Caco-2 (cell line): ENCODE measurements around the gene SLC39A11. TPM values are rescaled to one million over a fixed set of nuclear protein-coding genes. Genes with fewer than 3 reads are reported as not detected.

ENCODE experiments used
- BruUV-seq: library from RNA; stranded (reverse); fragments of 400-500 nt; replicated peaks from 2 replicates; lab custom pipeline; 2021; lab: Mats Ljungman, UMichigan
- CTCF ChIA-PET: fragments of 300-600 bp; sonication (Branson Sonifier 250); formaldehyde crosslinking; loops from one replicate; lab custom pipeline; 2022; ENCODE audit warnings: antibody characterized with exemption; lab: Charles Lee
- POLR2A ChIA-PET: fragments of 300-600 bp; sonication (Branson Sonifier 250); formaldehyde crosslinking; loops from one replicate; lab custom pipeline; 2022; ENCODE audit warnings: antibody characterized with exemption; lab: Charles Lee
- DNase-seq, 2 experiments: peaks; one replicate each; pipeline versions ENCODE4 v3.0.0 to v3.0.0-alpha.2; 2020 to 2022
- H3K27me3 ChIP-seq: replicated peaks from 2 replicates; pipeline ENCODE4 v1.6.0; 2011; ENCODE audit warnings: low read length; ENCODE audit not compliant: control insufficient read depth, insufficient read depth
- H3K36me3 ChIP-seq: 2 replicates; pipeline ENCODE4 v1.5.1; 2011; ENCODE audit warnings: low read length; ENCODE audit not compliant: control insufficient read depth, insufficient read depth
- H3K4me1 ChIP-seq: fragments of 250-450 bp; sonication (Bioruptor Pico); 2 replicates; pipeline ENCODE4 v1.5.1; 2020; ENCODE audit warnings: mild to moderate bottlenecking
- H3K4me3 ChIP-seq: 2 replicates; pipeline ENCODE4 v1.5.1; 2011; ENCODE audit warnings: low read depth, mild to moderate bottlenecking, control low read depth, low read length
- H3K9me3 ChIP-seq: fragments of 250-450 bp; sonication (Bioruptor Pico); 2 replicates; pipeline ENCODE4 v1.5.1; 2020; ENCODE audit warnings: mild to moderate bottlenecking, moderate library complexity
- H3K27ac Mint-ChIP-seq: one replicate; pipeline ENCODE4 v1.8.0; 2022; ENCODE audit warnings: mixed read lengths; ENCODE audit not compliant: unreplicated experiment
- H3K27me3 Mint-ChIP-seq: one replicate; pipeline ENCODE4 v1.8.0; 2022; ENCODE audit warnings: mixed read lengths; ENCODE audit not compliant: insufficient read depth, unreplicated experiment
- H3K36me3 Mint-ChIP-seq: one replicate; pipeline ENCODE4 v1.8.0; 2022; ENCODE audit warnings: mild to moderate bottlenecking, mixed read lengths; ENCODE audit not compliant: insufficient read depth, unreplicated experiment
- H3K4me1 Mint-ChIP-seq: one replicate; pipeline ENCODE4 v1.8.0; 2022; ENCODE audit warnings: low read depth, mixed read lengths; ENCODE audit not compliant: unreplicated experiment
- H3K4me3 Mint-ChIP-seq: one replicate; pipeline ENCODE4 v1.8.0; 2022; ENCODE audit warnings: mild to moderate bottlenecking, moderate library complexity, mixed read lengths; ENCODE audit not compliant: unreplicated experiment
- H3K9me3 Mint-ChIP-seq: one replicate; pipeline ENCODE4 v1.8.0; 2022; ENCODE audit warnings: mixed read lengths; ENCODE audit not compliant: unreplicated experiment
- intact Hi-C: fragments of 100-400 bp; cut with micrococcal nuclease; formaldehyde crosslinking; loops from one replicate; pipeline ENCODE4 v1.10.0; 2022; ENCODE audit not compliant: unreplicated experiment
- total RNA-seq: library from RNA; stranded (reverse); gene quantifications from 2 replicates; pipeline ENCODE4 v1.2.3, GENCODE V29; 2022
- TF ChIP-seq, protein P1 (sequence below), 2 experiments: fragments of 200-600 bp in 1 of 2; IDR thresholded peaks; 1 replicate in 1 of 2; 2 replicates in 1 of 2; pipeline versions ENCODE4 v1.5.1 to v1.8.0; 2011 to 2022; ENCODE audit warnings: antibody characterized with exemption in 1 of 2, control low read depth in 1 of 2, inconsistent platforms in 1 of 2, low read depth in 1 of 2, low read length in 1 of 2, mild to moderate bottlenecking in 1 of 2, moderate library complexity in 1 of 2; ENCODE audit not compliant: insufficient read depth in 1 of 2, severe bottlenecking in 1 of 2, unreplicated experiment in 1 of 2

SLC39A11 gene
- total RNA-seq, 1 experiment from 2014 or later = 26.4 TPM

DNA sequence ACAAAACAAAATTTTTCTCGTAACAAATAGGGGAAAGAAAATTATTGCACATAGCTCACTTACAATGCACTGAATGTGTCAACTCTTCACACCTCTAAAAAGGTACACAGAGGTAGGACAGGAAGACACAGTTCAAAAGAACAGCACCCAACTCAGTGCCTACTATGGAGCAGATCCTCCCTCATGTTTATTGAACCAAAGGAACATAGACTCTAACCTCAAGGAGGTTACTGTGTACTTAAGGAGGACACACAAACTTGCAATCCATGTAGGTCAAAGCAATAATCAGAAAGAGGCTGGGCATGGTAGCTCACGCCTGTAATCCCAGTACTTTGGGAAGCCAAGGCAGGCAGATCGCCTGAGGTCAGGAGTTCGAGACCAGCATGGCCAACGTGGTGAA is 50.3 kb downstream of the SLC39A11 start:
- Mint-ChIP-seq H3K9me3 (no peaks in the 10 kb centered on the region), H3K36me3 (no peaks in the 10 kb centered on the region), H3K27me3 (no peaks in the 10 kb centered on the region), H3K4me1 (no peaks in the 10 kb centered on the region), H3K27ac (no peak overlapping the region), H3K4me3 (no peak overlapping the region)
- no peaks in the 10 kb centered on the region for H3K27me3 ChIP-seq
- TF ChIP-seq, protein P1, sequence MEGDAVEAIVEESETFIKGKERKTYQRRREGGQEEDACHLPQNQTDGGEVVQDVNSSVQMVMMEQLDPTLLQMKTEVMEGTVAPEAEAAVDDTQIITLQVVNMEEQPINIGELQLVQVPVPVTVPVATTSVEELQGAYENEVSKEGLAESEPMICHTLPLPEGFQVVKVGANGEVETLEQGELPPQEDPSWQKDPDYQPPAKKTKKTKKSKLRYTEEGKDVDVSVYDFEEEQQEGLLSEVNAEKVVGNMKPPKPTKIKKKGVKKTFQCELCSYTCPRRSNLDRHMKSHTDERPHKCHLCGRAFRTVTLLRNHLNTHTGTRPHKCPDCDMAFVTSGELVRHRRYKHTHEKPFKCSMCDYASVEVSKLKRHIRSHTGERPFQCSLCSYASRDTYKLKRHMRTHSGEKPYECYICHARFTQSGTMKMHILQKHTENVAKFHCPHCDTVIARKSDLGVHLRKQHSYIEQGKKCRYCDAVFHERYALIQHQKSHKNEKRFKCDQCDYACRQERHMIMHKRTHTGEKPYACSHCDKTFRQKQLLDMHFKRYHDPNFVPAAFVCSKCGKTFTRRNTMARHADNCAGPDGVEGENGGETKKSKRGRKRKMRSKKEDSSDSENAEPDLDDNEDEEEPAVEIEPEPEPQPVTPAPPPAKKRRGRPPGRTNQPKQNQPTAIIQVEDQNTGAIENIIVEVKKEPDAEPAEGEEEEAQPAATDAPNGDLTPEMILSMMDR (IDR thresholded peaks at IDR 0.05; ENCODE audit: insufficient read depth in 1 of 2, low read depth in 1 of 2, low read length in 1 of 2, severe bottlenecking in 1 of 2, unreplicated experiment in 1 of 2) = no peak
- intact Hi-C loops = no loop called here
- ChIA-PET POLR2A (no interaction called here), CTCF (interaction anchor here (0.7 kb wide), 1 partner anchor 310 kb away, joined by 4 read pairs; no protein-coding TSS in a partner anchor)
- no peak overlapping the region for H3K4me3 ChIP-seq
- no TSS peak for BruUV-seq
- H3K4me1 ChIP-seq = no peaks in the 10 kb centered on the region
- H3K9me3 ChIP-seq = no peaks in the 10 kb centered on the region
- no peaks in the 10 kb centered on the region for H3K36me3 ChIP-seq
- DNase-seq = no peak

DNA sequence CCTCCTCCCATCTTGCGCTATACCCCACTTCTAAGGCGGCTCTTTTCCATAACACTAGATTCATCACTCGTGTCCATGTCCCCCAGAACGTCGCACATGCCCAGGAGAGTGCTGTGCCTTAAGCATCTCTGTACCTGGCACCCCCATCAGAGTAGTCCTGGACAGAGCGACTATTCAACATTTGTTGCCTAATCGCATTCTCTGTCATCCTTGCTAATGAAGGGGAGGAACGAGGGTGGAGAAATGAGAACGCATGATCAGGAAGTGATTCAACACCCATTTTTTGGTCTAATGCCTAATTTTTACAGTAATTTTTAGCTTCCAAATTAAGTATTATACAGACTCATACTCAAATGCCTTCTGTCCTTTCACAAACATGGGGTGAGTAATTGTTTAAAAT is 53.2 kb downstream of the SLC39A11 start:
- no peaks in the 10 kb centered on the region for H3K9me3 Mint-ChIP-seq
- ChIA-PET CTCF (no interaction called here), POLR2A (no interaction called here)
- H3K27ac Mint-ChIP-seq = no peak overlapping the region
- no peaks in the 10 kb centered on the region for H3K27me3 Mint-ChIP-seq
- H3K9me3 ChIP-seq = no peaks in the 10 kb centered on the region
- TF ChIP-seq, protein P1 (IDR thresholded peaks at IDR 0.05; ENCODE audit: insufficient read depth in 1 of 2, low read depth in 1 of 2, low read length in 1 of 2, severe bottlenecking in 1 of 2, unreplicated experiment in 1 of 2) = no peak
- no peaks in the 10 kb centered on the region for H3K36me3 ChIP-seq
- no peaks in the 10 kb centered on the region for H3K4me1 ChIP-seq
- no TSS peak for BruUV-seq
- no peak overlapping the region for H3K4me3 Mint-ChIP-seq
- no peak overlapping the region for H3K4me3 ChIP-seq
- no peak for DNase-seq
- H3K27me3 ChIP-seq = no peaks in the 10 kb centered on the region
- H3K36me3 Mint-ChIP-seq = no peaks in the 10 kb centered on the region
- H3K4me1 Mint-ChIP-seq = no peaks in the 10 kb centered on the region
- intact Hi-C loops = no loop called here

DNA sequence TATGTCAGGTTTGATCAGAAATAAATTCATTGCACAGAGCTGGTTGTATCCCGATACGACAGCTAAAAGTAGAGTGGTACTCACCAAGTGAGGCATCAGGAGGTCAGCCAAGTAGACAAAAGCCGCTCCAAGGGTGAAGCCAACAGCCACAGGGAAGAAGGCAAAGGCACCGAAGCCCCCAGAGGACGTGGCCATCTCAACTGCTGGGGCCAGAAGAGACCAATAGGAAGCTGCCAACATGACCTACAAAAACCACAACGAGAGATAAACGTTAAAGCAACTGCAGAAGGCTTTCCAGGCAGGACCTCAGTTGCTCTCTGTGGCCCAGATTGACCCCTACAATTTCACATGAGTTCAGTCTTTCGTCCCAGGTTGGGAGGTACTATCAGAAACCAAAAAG is 61.0 kb downstream of the SLC39A11 start:
- no peaks in the 10 kb centered on the region for H3K36me3 Mint-ChIP-seq
- no peaks in the 10 kb centered on the region for H3K27me3 Mint-ChIP-seq
- no peak for DNase-seq
- Histone ChIP-seq H3K4me1 (no peaks in the 10 kb centered on the region), H3K36me3 (no peaks in the 10 kb centered on the region), H3K27me3 (no peaks in the 10 kb centered on the region), H3K9me3 (no peaks in the 10 kb centered on the region), H3K4me3 (no peak overlapping the region)
- H3K4me3 Mint-ChIP-seq = no peak overlapping the region
- ChIA-PET POLR2A (no interaction called here), CTCF (no interaction called here)
- intact Hi-C loops = no loop called here
- H3K9me3 Mint-ChIP-seq = no peaks in the 10 kb centered on the region
- no peak overlapping the region for H3K27ac Mint-ChIP-seq
- BruUV-seq = no TSS peak
- H3K4me1 Mint-ChIP-seq = no peaks in the 10 kb centered on the region
- TF ChIP-seq, protein P1 (IDR thresholded peaks at IDR 0.05; ENCODE audit: insufficient read depth in 1 of 2, low read depth in 1 of 2, low read length in 1 of 2, severe bottlenecking in 1 of 2, unreplicated experiment in 1 of 2) = no peak
